HG03103 (cell line): ENCODE measurements around the gene KNDC1.
"Not testable (repeated sequence)": the region's sequence is repeated elsewhere in the genome, so short reads cannot be mapped to it uniquely, and the experiment has no call there.

Source experiments
- ATAC-seq: cut with Tn5 transposase; IDR thresholded peaks from one replicate; pipeline ENCODE4 v1.9.1; 2021; ENCODE audit warnings: low read depth; ENCODE audit not compliant: unreplicated experiment

Gene KNDC1

GRCh38 chr10:133253361-133253955 lies 93.4 kb downstream of the KNDC1 start:
- ATAC-seq, result no peak

GRCh38 chr10:133254421-133255120 lies 94.6 kb downstream of the KNDC1 start:
- no peak for ATAC-seq

- ATAC-seq, result no peak
Observed at GRCh38 chr10:133255323-133255722, 95.3 kb downstream of the KNDC1 start.

GRCh38 chr10:133257489-133258065 lies 97.6 kb downstream of the KNDC1 start:
- no peak for ATAC-seq

GRCh38 chr10:133258066-133258817 lies 98.2 kb downstream of the KNDC1 start:
- ATAC-seq, result no peak

- no peak for ATAC-seq
Observed at GRCh38 chr10:133258818-133259601, 99.0 kb downstream of the KNDC1 start.

GRCh38 chr10:133259602-133259989 lies 99.6 kb downstream of the KNDC1 start:
- ATAC-seq, result no peak

GRCh38 chr10:133260895-133261725 lies 101.1 kb downstream of the KNDC1 start:
- peak; percentile 50 for ATAC-seq

GRCh38 chr10:133261726-133262325 lies 101.8 kb downstream of the KNDC1 start:
- peak; percentile 44 for ATAC-seq

GRCh38 chr10:133262696-133263095 lies 102.7 kb downstream of the KNDC1 start:
- ATAC-seq, result no peak

GRCh38 chr10:133263674-133264073 lies 103.7 kb downstream of the KNDC1 start:
- no peak for ATAC-seq

- no peak for ATAC-seq
Observed at GRCh38 chr10:133264461-133264860, 104.4 kb downstream of the KNDC1 start.

- ATAC-seq, result not testable (repeated sequence)
Observed at GRCh38 chr10:133265052-133265451, 105.0 kb downstream of the KNDC1 start.

GRCh38 chr10:133266056-133266795 lies 106.2 kb downstream of the KNDC1 start:
- no peak for ATAC-seq

- ATAC-seq, result no peak
Observed at GRCh38 chr10:133267293-133267692, 107.3 kb downstream of the KNDC1 start.

- no peak for ATAC-seq
Observed at GRCh38 chr10:133267829-133268228, 107.8 kb downstream of the KNDC1 start.

GRCh38 chr10:133268532-133268931 lies 108.5 kb downstream of the KNDC1 start:
- ATAC-seq, result no peak

GRCh38 chr10:133269367-133269766 lies 109.3 kb downstream of the KNDC1 start:
- no peak for ATAC-seq

- no peak for ATAC-seq
Observed at GRCh38 chr10:133270204-133270603, 110.2 kb downstream of the KNDC1 start.
